ENCODE data around the gene GIT1.
A peak's percentile ranks its signal among the peaks of the same experiment; 100 is the strongest.

DNA sequence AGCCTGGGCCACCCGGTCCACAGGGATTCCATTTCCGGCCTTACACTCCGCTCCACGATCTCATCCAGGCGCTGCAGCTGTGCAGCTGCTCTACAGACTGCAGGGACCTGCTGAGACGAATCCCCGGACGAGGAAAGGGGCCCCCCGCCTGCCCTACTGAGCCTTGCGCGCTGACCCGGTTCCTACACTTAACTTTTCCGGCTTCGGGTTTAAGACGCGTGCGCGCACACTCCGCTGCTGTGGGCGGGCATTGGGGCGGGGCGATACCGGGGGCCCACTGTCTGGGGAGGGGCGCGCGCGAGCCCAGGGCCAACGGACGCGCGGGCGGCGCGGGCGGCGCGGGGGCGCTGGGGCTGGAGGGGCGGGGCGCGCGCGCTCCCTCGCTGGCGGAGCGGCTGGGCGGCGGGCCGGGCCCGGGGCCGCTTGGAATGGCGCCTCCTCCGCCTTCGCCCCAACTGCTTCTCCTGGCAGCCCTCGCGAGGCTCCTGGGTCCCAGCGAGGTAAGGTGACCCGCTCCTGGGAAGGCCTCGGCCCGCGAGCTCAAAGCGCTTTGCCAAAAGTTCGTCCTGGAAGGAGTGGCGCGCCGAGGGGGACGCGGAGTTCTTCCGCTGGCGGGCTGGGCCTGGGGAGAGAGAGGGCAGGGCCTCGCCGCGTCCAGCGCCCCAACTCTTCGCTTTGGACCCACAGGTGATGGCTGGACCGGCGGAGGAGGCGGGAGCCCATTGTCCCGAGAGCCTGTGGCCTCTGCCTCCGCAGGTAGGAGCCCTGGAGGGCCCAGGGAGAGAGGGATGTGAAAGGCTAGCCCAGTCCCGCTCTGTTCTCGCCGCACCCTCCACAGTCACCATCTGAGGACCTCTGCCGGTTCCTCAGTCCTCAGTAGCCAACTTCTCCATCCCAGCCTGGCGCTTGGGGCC, 20.9 kb downstream of the GIT1 start, which contains the start of gene TP53I13:
- TF ChIP-seq, protein P1, sequence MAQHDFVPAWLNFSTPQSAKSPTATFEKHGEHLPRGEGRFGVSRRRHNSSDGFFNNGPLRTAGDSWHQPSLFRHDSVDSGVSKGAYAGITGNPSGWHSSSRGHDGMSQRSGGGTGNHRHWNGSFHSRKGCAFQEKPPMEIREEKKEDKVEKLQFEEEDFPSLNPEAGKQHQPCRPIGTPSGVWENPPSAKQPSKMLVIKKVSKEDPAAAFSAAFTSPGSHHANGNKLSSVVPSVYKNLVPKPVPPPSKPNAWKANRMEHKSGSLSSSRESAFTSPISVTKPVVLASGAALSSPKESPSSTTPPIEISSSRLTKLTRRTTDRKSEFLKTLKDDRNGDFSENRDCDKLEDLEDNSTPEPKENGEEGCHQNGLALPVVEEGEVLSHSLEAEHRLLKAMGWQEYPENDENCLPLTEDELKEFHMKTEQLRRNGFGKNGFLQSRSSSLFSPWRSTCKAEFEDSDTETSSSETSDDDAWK (CRISPR knock-in tag; IDR thresholded peaks at IDR 0.05) = no peak
- TF ChIP-seq CENPT (CRISPR knock-in tag; IDR thresholded peaks at IDR 0.05; ENCODE audit: low read depth) (0 out of 2 replicates have a peak, but pooled peaks have one; percentile 83), PHB2 (IDR thresholded peaks at IDR 0.05; ENCODE audit: partially characterized antibody) (no peak), PHF8 (CRISPR knock-in tag; IDR thresholded peaks at IDR 0.05) (peak; percentile 95)
- TF ChIP-seq, protein P2, sequence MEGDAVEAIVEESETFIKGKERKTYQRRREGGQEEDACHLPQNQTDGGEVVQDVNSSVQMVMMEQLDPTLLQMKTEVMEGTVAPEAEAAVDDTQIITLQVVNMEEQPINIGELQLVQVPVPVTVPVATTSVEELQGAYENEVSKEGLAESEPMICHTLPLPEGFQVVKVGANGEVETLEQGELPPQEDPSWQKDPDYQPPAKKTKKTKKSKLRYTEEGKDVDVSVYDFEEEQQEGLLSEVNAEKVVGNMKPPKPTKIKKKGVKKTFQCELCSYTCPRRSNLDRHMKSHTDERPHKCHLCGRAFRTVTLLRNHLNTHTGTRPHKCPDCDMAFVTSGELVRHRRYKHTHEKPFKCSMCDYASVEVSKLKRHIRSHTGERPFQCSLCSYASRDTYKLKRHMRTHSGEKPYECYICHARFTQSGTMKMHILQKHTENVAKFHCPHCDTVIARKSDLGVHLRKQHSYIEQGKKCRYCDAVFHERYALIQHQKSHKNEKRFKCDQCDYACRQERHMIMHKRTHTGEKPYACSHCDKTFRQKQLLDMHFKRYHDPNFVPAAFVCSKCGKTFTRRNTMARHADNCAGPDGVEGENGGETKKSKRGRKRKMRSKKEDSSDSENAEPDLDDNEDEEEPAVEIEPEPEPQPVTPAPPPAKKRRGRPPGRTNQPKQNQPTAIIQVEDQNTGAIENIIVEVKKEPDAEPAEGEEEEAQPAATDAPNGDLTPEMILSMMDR (CRISPR knock-in tag; IDR thresholded peaks at IDR 0.05) = no peak; the same call in 1 of the 2 replicates
